Measurements from ENCODE around the gene CLIP2.

GRCh38 chr7:74299401-74299800 is 10.2 kb downstream of the CLIP2 start:
- TF ChIP-seq CTCF (conservative IDR thresholded peaks at IDR 0.05; ENCODE audit: low read depth, low read length) (no peak), EZH2 (IDR thresholded peaks at IDR 0.05; ENCODE audit: borderline replicate concordance, low read depth, low read length, poor library complexity, severe bottlenecking) (no peak)

Measured in A673 (cell line).